Caco-2 (cell line): ENCODE measurements around the gene TIAM1. TPM values are rescaled to one million over a fixed set of nuclear protein-coding genes. Genes with fewer than 3 reads are reported as not detected.

Experiments used
- BruUV-seq: library from RNA; stranded (reverse); fragments of 400-500 nt; replicated peaks from 2 replicates; lab custom pipeline; 2021; lab: Mats Ljungman, UMichigan
- CTCF ChIA-PET: fragments of 300-600 bp; sonication (Branson Sonifier 250); formaldehyde crosslinking; loops from one replicate; lab custom pipeline; 2022; ENCODE audit warnings: antibody characterized with exemption; lab: Charles Lee
- POLR2A ChIA-PET: fragments of 300-600 bp; sonication (Branson Sonifier 250); formaldehyde crosslinking; loops from one replicate; lab custom pipeline; 2022; ENCODE audit warnings: antibody characterized with exemption; lab: Charles Lee
- DNase-seq, 2 experiments: peaks; one replicate each; pipeline versions ENCODE4 v3.0.0 to v3.0.0-alpha.2; 2020 to 2022
- H3K27me3 ChIP-seq: replicated peaks from 2 replicates; pipeline ENCODE4 v1.6.0; 2011; ENCODE audit warnings: low read length; ENCODE audit not compliant: control insufficient read depth, insufficient read depth
- H3K36me3 ChIP-seq: 2 replicates; pipeline ENCODE4 v1.5.1; 2011; ENCODE audit warnings: low read length; ENCODE audit not compliant: control insufficient read depth, insufficient read depth
- H3K4me1 ChIP-seq: fragments of 250-450 bp; sonication (Bioruptor Pico); 2 replicates; pipeline ENCODE4 v1.5.1; 2020; ENCODE audit warnings: mild to moderate bottlenecking
- H3K4me3 ChIP-seq: 2 replicates; pipeline ENCODE4 v1.5.1; 2011; ENCODE audit warnings: low read depth, mild to moderate bottlenecking, control low read depth, low read length
- H3K9me3 ChIP-seq: fragments of 250-450 bp; sonication (Bioruptor Pico); 2 replicates; pipeline ENCODE4 v1.5.1; 2020; ENCODE audit warnings: mild to moderate bottlenecking, moderate library complexity
- H3K27ac Mint-ChIP-seq: one replicate; pipeline ENCODE4 v1.8.0; 2022; ENCODE audit warnings: mixed read lengths; ENCODE audit not compliant: unreplicated experiment
- H3K27me3 Mint-ChIP-seq: one replicate; pipeline ENCODE4 v1.8.0; 2022; ENCODE audit warnings: mixed read lengths; ENCODE audit not compliant: insufficient read depth, unreplicated experiment
- H3K36me3 Mint-ChIP-seq: one replicate; pipeline ENCODE4 v1.8.0; 2022; ENCODE audit warnings: mild to moderate bottlenecking, mixed read lengths; ENCODE audit not compliant: insufficient read depth, unreplicated experiment
- H3K4me1 Mint-ChIP-seq: one replicate; pipeline ENCODE4 v1.8.0; 2022; ENCODE audit warnings: low read depth, mixed read lengths; ENCODE audit not compliant: unreplicated experiment
- H3K4me3 Mint-ChIP-seq: one replicate; pipeline ENCODE4 v1.8.0; 2022; ENCODE audit warnings: mild to moderate bottlenecking, moderate library complexity, mixed read lengths; ENCODE audit not compliant: unreplicated experiment
- H3K9me3 Mint-ChIP-seq: one replicate; pipeline ENCODE4 v1.8.0; 2022; ENCODE audit warnings: mixed read lengths; ENCODE audit not compliant: unreplicated experiment
- CTCF ChIP-seq, 2 experiments: fragments of 200-600 bp in 1 of 2; IDR thresholded peaks; 1 replicate in 1 of 2; 2 replicates in 1 of 2; pipeline versions ENCODE4 v1.5.1 to v1.8.0; 2011 to 2022; ENCODE audit warnings: antibody characterized with exemption in 1 of 2, control low read depth in 1 of 2, inconsistent platforms in 1 of 2, low read depth in 1 of 2, low read length in 1 of 2, mild to moderate bottlenecking in 1 of 2, moderate library complexity in 1 of 2; ENCODE audit not compliant: insufficient read depth in 1 of 2, severe bottlenecking in 1 of 2, unreplicated experiment in 1 of 2
- intact Hi-C: fragments of 100-400 bp; cut with micrococcal nuclease; formaldehyde crosslinking; loops from one replicate; pipeline ENCODE4 v1.10.0; 2022; ENCODE audit not compliant: unreplicated experiment
- total RNA-seq: library from RNA; stranded (reverse); gene quantifications from 2 replicates; pipeline ENCODE4 v1.2.3, GENCODE V29; 2022

Gene TIAM1
- total RNA-seq, 1 experiment from 2014 or later = 5.2 TPM

- no TSS peak for BruUV-seq
- Mint-ChIP-seq H3K36me3 (no peaks in the 10 kb centered on the region), H3K9me3 (no peaks in the 10 kb centered on the region), H3K4me3 (no peak overlapping the region), H3K27ac (no peak overlapping the region), H3K27me3 (no peaks in the 10 kb centered on the region), H3K4me1 (no peaks in the 10 kb centered on the region)
- Histone ChIP-seq H3K4me1 (no peaks in the 10 kb centered on the region), H3K4me3 (no peak overlapping the region), H3K36me3 (no peaks in the 10 kb centered on the region), H3K27me3 (no peaks in the 10 kb centered on the region), H3K9me3 (no peaks in the 10 kb centered on the region)
- ChIA-PET CTCF (no interaction called here), POLR2A (no interaction called here)
- TF ChIP-seq CTCF (IDR thresholded peaks at IDR 0.05; ENCODE audit: insufficient read depth in 1 of 2, low read depth in 1 of 2, low read length in 1 of 2, severe bottlenecking in 1 of 2, unreplicated experiment in 1 of 2) = no peak
- DNase-seq = no peak
- intact Hi-C loops = no loop called here
Observed at GRCh38 chr21:31251686-31252085, 92.4 kb downstream of the TIAM1 start.

- H3K27ac Mint-ChIP-seq = no peak overlapping the region
- Histone ChIP-seq H3K4me3 (no peak overlapping the region), H3K27me3 (no peaks in the 10 kb centered on the region), H3K9me3 (0 out of 2 replicates have a peak, but pooled peaks cover 4% of the 10 kb centered on the region), H3K36me3 (no peaks in the 10 kb centered on the region), H3K4me1 (no peaks in the 10 kb centered on the region)
- DNase-seq = no peak
- no peak overlapping the region for H3K4me3 Mint-ChIP-seq
- BruUV-seq = no TSS peak
- H3K9me3 Mint-ChIP-seq = no peaks in the 10 kb centered on the region
- intact Hi-C loops = no loop called here
- POLR2A ChIA-PET = no interaction called here
- no peaks in the 10 kb centered on the region for H3K4me1 Mint-ChIP-seq
- no peaks in the 10 kb centered on the region for H3K36me3 Mint-ChIP-seq
- no peaks in the 10 kb centered on the region for H3K27me3 Mint-ChIP-seq
- no peak for TF ChIP-seq CTCF (IDR thresholded peaks at IDR 0.05; ENCODE audit: insufficient read depth in 1 of 2, low read depth in 1 of 2, low read length in 1 of 2, severe bottlenecking in 1 of 2, unreplicated experiment in 1 of 2)
- CTCF ChIA-PET = no interaction called here
Observed at GRCh38 chr21:31248598-31248997, 95.5 kb downstream of the TIAM1 start.

GRCh38 chr21:31243611-31244010 lies 100.5 kb downstream of the TIAM1 start:
- no peak overlapping the region for H3K27ac Mint-ChIP-seq

More at GRCh38 chr21:31243611-31244010, 100.5 kb downstream of the TIAM1 start:
- no peaks in the 10 kb centered on the region for H3K27me3 ChIP-seq
- BruUV-seq = no TSS peak
- H3K9me3 ChIP-seq = 0 out of 2 replicates have a peak, but pooled peaks cover 4% of the 10 kb centered on the region
- ChIA-PET POLR2A (no interaction called here), CTCF (no interaction called here)
- no peak overlapping the region for H3K4me3 ChIP-seq
- no peak for TF ChIP-seq CTCF (IDR thresholded peaks at IDR 0.05; ENCODE audit: insufficient read depth in 1 of 2, low read depth in 1 of 2, low read length in 1 of 2, severe bottlenecking in 1 of 2, unreplicated experiment in 1 of 2)
- Mint-ChIP-seq H3K4me3 (no peak overlapping the region), H3K27me3 (no peaks in the 10 kb centered on the region), H3K36me3 (no peaks in the 10 kb centered on the region), H3K9me3 (peaks cover 9% of the 10 kb centered on the region), H3K4me1 (no peaks in the 10 kb centered on the region)
- intact Hi-C loops = no loop called here
- no peak for DNase-seq
- no peaks in the 10 kb centered on the region for H3K36me3 ChIP-seq
- H3K4me1 ChIP-seq = no peaks in the 10 kb centered on the region
